Cortex of kidney (tissue), 1 donor: Measurements from ENCODE around the gene APOBEC3G.
"Not testable (repeated sequence)": the region's sequence is repeated elsewhere in the genome, so short reads cannot be mapped to it uniquely, and the experiment has no call there.

Experiments
- DNase-seq: peaks from one replicate; lab custom pipeline; 2025; lab: John Stamatoyannopoulos, UW

Gene APOBEC3G

GRCh38 chr22:39068033-39068785, 8.9 kb upstream of the APOBEC3G start:
- no peak for DNase-seq

GRCh38 chr22:39070186-39070585, 6.9 kb upstream of the APOBEC3G start:
- DNase-seq, result no peak

GRCh38 chr22:39072581-39072981, 4.5 kb upstream of the APOBEC3G start:
- not testable (repeated sequence) for DNase-seq

GRCh38 chr22:39073981-39074380, 3.1 kb upstream of the APOBEC3G start:
- DNase-seq, result no peak

- not testable (repeated sequence) for DNase-seq
Measured at GRCh38 chr22:39076155-39077025, 685 bp upstream of the APOBEC3G start.

GRCh38 chr22:39077912-39078311, 837 bp downstream of the APOBEC3G start:
- DNase-seq, result not testable (repeated sequence)

GRCh38 chr22:39078329-39078728, 1.3 kb downstream of the APOBEC3G start:
- DNase-seq, result no peak

- DNase-seq, result not testable (repeated sequence)
Measured at GRCh38 chr22:39079054-39079637, 2.1 kb downstream of the APOBEC3G start.

- DNase-seq, result no peak
Measured at GRCh38 chr22:39080052-39080762, 3.1 kb downstream of the APOBEC3G start.

- no peak for DNase-seq
Measured at GRCh38 chr22:39081016-39081415, 3.9 kb downstream of the APOBEC3G start.

GRCh38 chr22:39081598-39081997, 4.5 kb downstream of the APOBEC3G start:
- no peak for DNase-seq

- DNase-seq, result no peak
Measured at GRCh38 chr22:39083212-39084165, 6.4 kb downstream of the APOBEC3G start.

- DNase-seq, result no peak
Measured at GRCh38 chr22:39084666-39085065, 7.6 kb downstream of the APOBEC3G start.

GRCh38 chr22:39087098-39087497, 10.0 kb downstream of the APOBEC3G start:
- DNase-seq, result no peak

GRCh38 chr22:39087881-39088684, 11.0 kb downstream of the APOBEC3G start:
- no peak for DNase-seq

GRCh38 chr22:39088685-39089032, 11.6 kb downstream of the APOBEC3G start:
- no peak for DNase-seq

- DNase-seq, result no peak
Measured at GRCh38 chr22:39089928-39090327, 12.9 kb downstream of the APOBEC3G start.

GRCh38 chr22:39090426-39091064, 13.5 kb downstream of the APOBEC3G start:
- no peak for DNase-seq
